ENCODE data around the gene RBM23. TPM values are rescaled to one million over a fixed set of nuclear protein-coding genes. Genes with fewer than 3 reads are reported as not detected.

The RBM23 gene
- total and polyA plus RNA-seq, 10 of the 15 experiments (the other 5 are each of a cell fraction or from before 2014, with no cell fraction given), result 54.0 to 72.6 (median 61.3) TPM

DNA sequence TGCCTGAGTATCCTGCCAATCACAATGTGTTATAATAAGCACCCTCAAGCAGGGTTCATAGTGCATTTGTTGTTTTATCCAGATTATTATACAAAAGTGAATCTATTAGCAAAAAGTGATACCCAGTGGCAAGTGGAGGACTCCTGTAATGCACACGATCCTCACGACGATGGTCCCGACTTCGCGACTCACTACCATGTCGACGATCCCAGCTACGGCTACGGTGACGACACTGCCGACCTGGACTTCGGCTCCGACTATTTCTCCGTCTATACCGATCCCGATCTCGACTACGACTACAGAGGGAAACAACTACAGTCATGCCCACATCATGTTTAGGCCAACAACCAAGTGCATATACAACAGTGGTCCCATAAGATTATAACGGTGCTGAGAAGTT lies 12.9 kb downstream of the RBM23 start:
- POLR2A ChIA-PET, result no interaction called here
- 98% methylated on average over 20 of the region's 20 CpGs for WGBS (ENCODE audit: insufficient coverage, insufficient replicate concordance, low lambda C conversion rate, missing lambda C conversion rate)
- no peaks in the 10 kb centered on the region; the same call in 1 of the 2 replicates for H3K79me2 ChIP-seq (ENCODE audit: control insufficient read depth, insufficient read depth, low read length)
- no peak overlapping the region for H3K27ac ChIP-seq (ENCODE audit: control insufficient read depth, insufficient read depth)
- no peaks in the 10 kb centered on the region for H3K4me1 ChIP-seq (ENCODE audit: control insufficient read depth, insufficient read depth, low read length)
- no TSS peak for BruUV-seq (replicated peaks)
- TF ChIP-seq FOS (IDR thresholded peaks at IDR 0.05; ENCODE audit: borderline replicate concordance, extremely low read depth, insufficient read length) (no peak), MEF2A (IDR thresholded peaks at IDR 0.05; ENCODE audit: insufficient read depth, low read depth, low read length) (no peak), POLR2A (IDR thresholded peaks at IDR 0.05; ENCODE audit: low read depth, low read length) (peak; percentile 39; the same call in 1 of the 2 replicates)
- H3K36me3 ChIP-seq (ENCODE audit: control insufficient read depth in 2 of 2, insufficient read depth in 2 of 2, low read length in 1 of 2), result peaks cover 22 to 36% of the 10 kb centered on the region in 2 experiments
- H3K27me3 ChIP-seq (replicated peaks in 1 of 2; ENCODE audit: control insufficient read depth in 2 of 2, insufficient read depth in 2 of 2, low read length in 1 of 2), result no peaks in the 10 kb centered on the region
- H3K4me2 ChIP-seq (ENCODE audit: control insufficient read depth, insufficient read depth), result no peak overlapping the region
- SMC1A ChIA-PET (ENCODE audit: uncharacterized antibody, unreplicated experiment), result no interaction called here
- intact Hi-C loops (cut with micrococcal nuclease; ENCODE audit: unreplicated experiment), result no loop called here
- H3K9ac ChIP-seq (ENCODE audit: control insufficient read depth, insufficient read depth, low read length), result no peak overlapping the region
- CTCF ChIA-PET, result interaction anchor here (0.6 kb wide), 1 partner anchor 86 kb away, joined by 3 read pairs; no protein-coding TSS in a partner anchor
- no peaks in the 10 kb centered on the region for H3K9me3 ChIP-seq (replicated peaks; ENCODE audit: control insufficient read depth, insufficient read depth, low read length)
- H4K20me1 ChIP-seq (ENCODE audit: control insufficient read depth, insufficient read depth), result no peaks in the 10 kb centered on the region
- RAD21 ChIA-PET (ENCODE audit: unreplicated experiment), result no interaction called here
- no peak overlapping the region for H2AFZ ChIP-seq (ENCODE audit: control insufficient read depth, low read depth, low read length)
- H3K4me3 ChIP-seq, result no peak overlapping the region
- FAIRE-seq (no peak), DNase-seq (ENCODE audit: low read depth, low spot score) (no peak), ATAC-seq (no peak)
- in situ Hi-C loops (cut with MboI), result no loop called here

- peaks cover 26 to 40% of the 10 kb centered on the region in 2 experiments for H3K36me3 ChIP-seq (ENCODE audit: control insufficient read depth in 2 of 2, insufficient read depth in 2 of 2, low read length in 1 of 2)
- POLR2A ChIA-PET, result no interaction called here
- no peak overlapping the region for H3K4me3 ChIP-seq
- CTCF ChIA-PET, result interaction anchor here (0.6 kb wide), 1 partner anchor 86 kb away, joined by 3 read pairs; no protein-coding TSS in a partner anchor
- no peak overlapping the region for H3K9ac ChIP-seq (ENCODE audit: control insufficient read depth, insufficient read depth, low read length)
- no peak for FAIRE-seq
- ATAC-seq, result no peak
- no peaks in the 10 kb centered on the region; the same call in 1 of the 2 replicates for H3K79me2 ChIP-seq (ENCODE audit: control insufficient read depth, insufficient read depth, low read length)
- H3K4me1 ChIP-seq (ENCODE audit: control insufficient read depth, insufficient read depth, low read length), result no peaks in the 10 kb centered on the region
- H4K20me1 ChIP-seq (ENCODE audit: control insufficient read depth, insufficient read depth), result no peaks in the 10 kb centered on the region
- intact Hi-C loops (cut with micrococcal nuclease; ENCODE audit: unreplicated experiment), result no loop called here
- RAD21 ChIA-PET (ENCODE audit: unreplicated experiment), result no interaction called here
- in situ Hi-C loops (cut with MboI), result no loop called here
- 100% methylated on average over 4 of the region's 4 CpGs for WGBS (ENCODE audit: insufficient coverage, insufficient replicate concordance, low lambda C conversion rate, missing lambda C conversion rate)
- no peak overlapping the region for H3K27ac ChIP-seq (ENCODE audit: control insufficient read depth, insufficient read depth)
- no peaks in the 10 kb centered on the region for H3K27me3 ChIP-seq (replicated peaks in 1 of 2; ENCODE audit: control insufficient read depth in 2 of 2, insufficient read depth in 2 of 2, low read length in 1 of 2)
- TF ChIP-seq FOXK2 (IDR thresholded peaks at IDR 0.05) (no peak), SREBF1 (IDR thresholded peaks at IDR 0.05; ENCODE audit: low read length) (no peak), TARDBP (IDR thresholded peaks at IDR 0.05; ENCODE audit: borderline replicate concordance) (no peak), CHD4 (IDR thresholded peaks at IDR 0.05) (no peak), ZNF24 (IDR thresholded peaks at IDR 0.05) (no peak), ZBTB11 (CRISPR knock-in tag; IDR thresholded peaks at IDR 0.05) (no peak), ATF7 (IDR thresholded peaks at IDR 0.05; ENCODE audit: low read depth) (no peak), PML (IDR thresholded peaks at IDR 0.05; ENCODE audit: low read length) (no peak)
- TF ChIP-seq, protein P1, sequence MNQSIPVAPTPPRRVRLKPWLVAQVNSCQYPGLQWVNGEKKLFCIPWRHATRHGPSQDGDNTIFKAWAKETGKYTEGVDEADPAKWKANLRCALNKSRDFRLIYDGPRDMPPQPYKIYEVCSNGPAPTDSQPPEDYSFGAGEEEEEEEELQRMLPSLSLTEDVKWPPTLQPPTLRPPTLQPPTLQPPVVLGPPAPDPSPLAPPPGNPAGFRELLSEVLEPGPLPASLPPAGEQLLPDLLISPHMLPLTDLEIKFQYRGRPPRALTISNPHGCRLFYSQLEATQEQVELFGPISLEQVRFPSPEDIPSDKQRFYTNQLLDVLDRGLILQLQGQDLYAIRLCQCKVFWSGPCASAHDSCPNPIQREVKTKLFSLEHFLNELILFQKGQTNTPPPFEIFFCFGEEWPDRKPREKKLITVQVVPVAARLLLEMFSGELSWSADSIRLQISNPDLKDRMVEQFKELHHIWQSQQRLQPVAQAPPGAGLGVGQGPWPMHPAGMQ (IDR thresholded peaks at IDR 0.05; ENCODE audit: borderline replicate concordance), result no peak
- TF ChIP-seq, protein P2, sequence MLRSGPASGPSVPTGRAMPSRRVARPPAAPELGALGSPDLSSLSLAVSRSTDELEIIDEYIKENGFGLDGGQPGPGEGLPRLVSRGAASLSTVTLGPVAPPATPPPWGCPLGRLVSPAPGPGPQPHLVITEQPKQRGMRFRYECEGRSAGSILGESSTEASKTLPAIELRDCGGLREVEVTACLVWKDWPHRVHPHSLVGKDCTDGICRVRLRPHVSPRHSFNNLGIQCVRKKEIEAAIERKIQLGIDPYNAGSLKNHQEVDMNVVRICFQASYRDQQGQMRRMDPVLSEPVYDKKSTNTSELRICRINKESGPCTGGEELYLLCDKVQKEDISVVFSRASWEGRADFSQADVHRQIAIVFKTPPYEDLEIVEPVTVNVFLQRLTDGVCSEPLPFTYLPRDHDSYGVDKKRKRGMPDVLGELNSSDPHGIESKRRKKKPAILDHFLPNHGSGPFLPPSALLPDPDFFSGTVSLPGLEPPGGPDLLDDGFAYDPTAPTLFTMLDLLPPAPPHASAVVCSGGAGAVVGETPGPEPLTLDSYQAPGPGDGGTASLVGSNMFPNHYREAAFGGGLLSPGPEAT (IDR thresholded peaks at IDR 0.05; ENCODE audit: low read depth), result no peak
- H3K4me2 ChIP-seq (ENCODE audit: control insufficient read depth, insufficient read depth), result no peak overlapping the region
- BruUV-seq (replicated peaks), result no TSS peak
- SMC1A ChIA-PET (ENCODE audit: uncharacterized antibody, unreplicated experiment), result no interaction called here
- H2AFZ ChIP-seq (ENCODE audit: control insufficient read depth, low read depth, low read length), result no peak overlapping the region
- H3K9me3 ChIP-seq (replicated peaks; ENCODE audit: control insufficient read depth, insufficient read depth, low read length), result no peaks in the 10 kb centered on the region
- no peak for DNase-seq (ENCODE audit: low read depth, low spot score)
Observed at GRCh38 chr14:22905627-22906026, 13.3 kb downstream of the RBM23 start.

Data from GM12878 (cell line).